ENCODE data around the gene CAST.

The CAST gene

DNA sequence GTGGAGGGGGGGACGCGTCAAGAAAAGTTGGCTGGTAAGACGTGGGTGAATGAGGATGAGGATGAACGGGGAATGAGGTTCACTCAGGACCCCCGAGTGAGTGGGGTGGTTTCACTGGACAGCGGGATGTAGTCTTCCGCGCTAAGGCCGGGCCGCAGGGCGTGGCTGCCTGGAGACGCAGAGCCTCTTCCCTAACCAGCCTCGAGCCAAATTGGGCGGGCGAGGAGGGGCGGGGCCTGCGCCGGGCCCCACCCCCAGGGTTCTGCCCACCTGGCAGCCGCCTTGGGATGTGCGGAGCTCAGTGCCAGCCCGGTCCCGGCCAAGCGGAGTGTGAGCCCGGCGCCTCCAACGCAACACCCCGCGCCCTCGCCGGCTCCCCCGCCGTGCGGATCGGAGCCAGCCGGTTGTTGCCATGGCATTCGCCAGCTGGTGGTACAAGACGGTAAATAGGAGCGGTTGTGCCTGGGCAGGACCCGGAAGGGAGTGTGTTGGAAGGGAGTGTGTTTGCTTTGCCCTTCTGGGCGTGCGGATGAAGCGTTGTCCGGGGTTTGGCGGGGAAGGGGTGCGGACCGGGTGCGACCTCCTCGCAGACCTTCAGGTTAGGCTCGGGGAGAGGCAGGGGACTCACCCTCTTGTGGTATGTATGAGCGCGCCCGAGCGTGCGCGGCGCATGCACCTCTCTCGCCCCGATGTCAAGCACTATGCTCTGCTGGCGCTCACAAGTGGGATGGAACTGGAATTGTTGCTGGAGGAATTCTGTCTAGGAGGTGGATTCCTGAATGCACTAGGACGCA, 746 bp downstream of the CAST start (continued):
- TF ChIP-seq ZFP41 (tag by site-specific recombination; IDR thresholded peaks at IDR 0.05; ENCODE audit: borderline replicate concordance) (no peak), ZNF670 (tag by site-specific recombination; IDR thresholded peaks at IDR 0.05; ENCODE audit: low read depth) (no peak), ZNF140 (tag by site-specific recombination; IDR thresholded peaks at IDR 0.05) (no peak), ZNF416 (tag by site-specific recombination; IDR thresholded peaks at IDR 0.05) (no peak), HOXA7 (CRISPR knock-in tag; IDR thresholded peaks at IDR 0.05; ENCODE audit: borderline replicate concordance) (no peak), ZNF843 (tag by site-specific recombination; IDR thresholded peaks at IDR 0.05) (peak; percentile 28; the same call in 1 of the 2 replicates), ZNF501 (tag by site-specific recombination; IDR thresholded peaks at IDR 0.05) (peak; percentile 89), ZNF473 (tag by site-specific recombination; IDR thresholded peaks at IDR 0.05) (no peak), ZNF404 (tag by site-specific recombination; IDR thresholded peaks at IDR 0.05) (no peak), ZFP37 (tag by site-specific recombination; IDR thresholded peaks at IDR 0.05) (peak; percentile 6), ZNF707 (tag by site-specific recombination; IDR thresholded peaks at IDR 0.05) (no peak), ZNF211 (tag by site-specific recombination; IDR thresholded peaks at IDR 0.05; ENCODE audit: low read depth) (no peak), ZNF302 (tag by site-specific recombination; IDR thresholded peaks at IDR 0.05; ENCODE audit: low read depth) (no peak), ZNF169 (tag by site-specific recombination; IDR thresholded peaks at IDR 0.05) (no peak), ZNF600 (tag by site-specific recombination; IDR thresholded peaks at IDR 0.05) (peak; percentile 99), ZFP69B (tag by site-specific recombination; IDR thresholded peaks at IDR 0.05) (no peak; the same call in 1 of the 2 replicates), ZNF521 (tag by site-specific recombination; IDR thresholded peaks at IDR 0.05) (no peak), ZSCAN30 (tag by site-specific recombination; IDR thresholded peaks at IDR 0.05) (no peak), ZNF785 (tag by site-specific recombination; IDR thresholded peaks at IDR 0.05) (no peak), ZNF350 (tag by site-specific recombination; IDR thresholded peaks at IDR 0.05) (no peak), ZNF76 (tag by site-specific recombination; IDR thresholded peaks at IDR 0.05; ENCODE audit: borderline replicate concordance, low read depth) (peak; percentile 27; the same call in 1 of the 2 replicates), ZNF621 (tag by site-specific recombination; IDR thresholded peaks at IDR 0.05) (no peak)
- TF ChIP-seq, protein P1, sequence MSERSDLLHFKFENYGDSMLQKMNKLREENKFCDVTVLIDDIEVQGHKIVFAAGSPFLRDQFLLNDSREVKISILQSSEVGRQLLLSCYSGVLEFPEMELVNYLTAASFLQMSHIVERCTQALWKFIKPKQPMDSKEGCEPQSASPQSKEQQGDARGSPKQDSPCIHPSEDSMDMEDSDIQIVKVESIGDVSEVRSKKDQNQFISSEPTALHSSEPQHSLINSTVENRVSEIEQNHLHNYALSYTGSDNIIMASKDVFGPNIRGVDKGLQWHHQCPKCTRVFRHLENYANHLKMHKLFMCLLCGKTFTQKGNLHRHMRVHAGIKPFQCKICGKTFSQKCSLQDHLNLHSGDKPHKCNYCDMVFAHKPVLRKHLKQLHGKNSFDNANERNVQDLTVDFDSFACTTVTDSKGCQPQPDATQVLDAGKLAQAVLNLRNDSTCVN (tag by site-specific recombination; optimal IDR thresholded peaks at IDR 0.05) = peak; percentile 87
- TF ChIP-seq, protein P2, sequence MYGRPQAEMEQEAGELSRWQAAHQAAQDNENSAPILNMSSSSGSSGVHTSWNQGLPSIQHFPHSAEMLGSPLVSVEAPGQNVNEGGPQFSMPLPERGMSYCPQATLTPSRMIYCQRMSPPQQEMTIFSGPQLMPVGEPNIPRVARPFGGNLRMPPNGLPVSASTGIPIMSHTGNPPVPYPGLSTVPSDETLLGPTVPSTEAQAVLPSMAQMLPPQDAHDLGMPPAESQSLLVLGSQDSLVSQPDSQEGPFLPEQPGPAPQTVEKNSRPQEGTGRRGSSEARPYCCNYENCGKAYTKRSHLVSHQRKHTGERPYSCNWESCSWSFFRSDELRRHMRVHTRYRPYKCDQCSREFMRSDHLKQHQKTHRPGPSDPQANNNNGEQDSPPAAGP (tag by site-specific recombination; IDR thresholded peaks at IDR 0.05) = peak; percentile 86
- TF ChIP-seq, protein P3, sequence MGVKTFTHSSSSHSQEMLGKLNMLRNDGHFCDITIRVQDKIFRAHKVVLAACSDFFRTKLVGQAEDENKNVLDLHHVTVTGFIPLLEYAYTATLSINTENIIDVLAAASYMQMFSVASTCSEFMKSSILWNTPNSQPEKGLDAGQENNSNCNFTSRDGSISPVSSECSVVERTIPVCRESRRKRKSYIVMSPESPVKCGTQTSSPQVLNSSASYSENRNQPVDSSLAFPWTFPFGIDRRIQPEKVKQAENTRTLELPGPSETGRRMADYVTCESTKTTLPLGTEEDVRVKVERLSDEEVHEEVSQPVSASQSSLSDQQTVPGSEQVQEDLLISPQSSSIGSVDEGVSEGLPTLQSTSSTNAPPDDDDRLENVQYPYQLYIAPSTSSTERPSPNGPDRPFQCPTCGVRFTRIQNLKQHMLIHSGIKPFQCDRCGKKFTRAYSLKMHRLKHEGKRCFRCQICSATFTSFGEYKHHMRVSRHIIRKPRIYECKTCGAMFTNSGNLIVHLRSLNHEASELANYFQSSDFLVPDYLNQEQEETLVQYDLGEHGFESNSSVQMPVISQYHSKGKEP (tag by site-specific recombination; IDR thresholded peaks at IDR 0.05) = no peak
- TF ChIP-seq, protein P4, sequence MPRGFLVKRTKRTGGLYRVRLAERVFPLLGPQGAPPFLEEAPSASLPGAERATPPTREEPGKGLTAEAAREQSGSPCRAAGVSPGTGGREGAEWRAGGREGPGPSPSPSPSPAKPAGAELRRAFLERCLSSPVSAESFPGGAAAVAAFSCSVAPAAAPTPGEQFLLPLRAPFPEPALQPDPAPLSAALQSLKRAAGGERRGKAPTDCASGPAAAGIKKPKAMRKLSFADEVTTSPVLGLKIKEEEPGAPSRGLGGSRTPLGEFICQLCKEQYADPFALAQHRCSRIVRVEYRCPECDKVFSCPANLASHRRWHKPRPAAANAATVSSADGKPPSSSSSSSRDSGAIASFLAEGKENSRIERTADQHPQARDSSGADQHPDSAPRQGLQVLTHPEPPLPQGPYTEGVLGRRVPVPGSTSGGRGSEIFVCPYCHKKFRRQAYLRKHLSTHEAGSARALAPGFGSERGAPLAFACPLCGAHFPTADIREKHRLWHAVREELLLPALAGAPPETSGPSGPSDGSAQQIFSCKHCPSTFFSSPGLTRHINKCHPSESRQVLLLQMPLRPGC (tag by site-specific recombination; IDR thresholded peaks at IDR 0.05) = 0 out of 2 replicates have a peak, but pooled peaks have one; percentile 15
- TF ChIP-seq, protein P5, sequence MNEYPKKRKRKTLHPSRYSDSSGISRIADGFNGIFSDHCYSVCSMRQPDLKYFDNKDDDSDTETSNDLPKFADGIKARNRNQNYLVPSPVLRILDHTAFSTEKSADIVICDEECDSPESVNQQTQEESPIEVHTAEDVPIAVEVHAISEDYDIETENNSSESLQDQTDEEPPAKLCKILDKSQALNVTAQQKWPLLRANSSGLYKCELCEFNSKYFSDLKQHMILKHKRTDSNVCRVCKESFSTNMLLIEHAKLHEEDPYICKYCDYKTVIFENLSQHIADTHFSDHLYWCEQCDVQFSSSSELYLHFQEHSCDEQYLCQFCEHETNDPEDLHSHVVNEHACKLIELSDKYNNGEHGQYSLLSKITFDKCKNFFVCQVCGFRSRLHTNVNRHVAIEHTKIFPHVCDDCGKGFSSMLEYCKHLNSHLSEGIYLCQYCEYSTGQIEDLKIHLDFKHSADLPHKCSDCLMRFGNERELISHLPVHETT (tag by site-specific recombination; IDR thresholded peaks at IDR 0.05) = no peak
- TF ChIP-seq, protein P6, sequence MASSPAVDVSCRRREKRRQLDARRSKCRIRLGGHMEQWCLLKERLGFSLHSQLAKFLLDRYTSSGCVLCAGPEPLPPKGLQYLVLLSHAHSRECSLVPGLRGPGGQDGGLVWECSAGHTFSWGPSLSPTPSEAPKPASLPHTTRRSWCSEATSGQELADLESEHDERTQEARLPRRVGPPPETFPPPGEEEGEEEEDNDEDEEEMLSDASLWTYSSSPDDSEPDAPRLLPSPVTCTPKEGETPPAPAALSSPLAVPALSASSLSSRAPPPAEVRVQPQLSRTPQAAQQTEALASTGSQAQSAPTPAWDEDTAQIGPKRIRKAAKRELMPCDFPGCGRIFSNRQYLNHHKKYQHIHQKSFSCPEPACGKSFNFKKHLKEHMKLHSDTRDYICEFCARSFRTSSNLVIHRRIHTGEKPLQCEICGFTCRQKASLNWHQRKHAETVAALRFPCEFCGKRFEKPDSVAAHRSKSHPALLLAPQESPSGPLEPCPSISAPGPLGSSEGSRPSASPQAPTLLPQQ (tag by site-specific recombination; IDR thresholded peaks at IDR 0.05) = peak; percentile 62
- TF ChIP-seq, protein P7, sequence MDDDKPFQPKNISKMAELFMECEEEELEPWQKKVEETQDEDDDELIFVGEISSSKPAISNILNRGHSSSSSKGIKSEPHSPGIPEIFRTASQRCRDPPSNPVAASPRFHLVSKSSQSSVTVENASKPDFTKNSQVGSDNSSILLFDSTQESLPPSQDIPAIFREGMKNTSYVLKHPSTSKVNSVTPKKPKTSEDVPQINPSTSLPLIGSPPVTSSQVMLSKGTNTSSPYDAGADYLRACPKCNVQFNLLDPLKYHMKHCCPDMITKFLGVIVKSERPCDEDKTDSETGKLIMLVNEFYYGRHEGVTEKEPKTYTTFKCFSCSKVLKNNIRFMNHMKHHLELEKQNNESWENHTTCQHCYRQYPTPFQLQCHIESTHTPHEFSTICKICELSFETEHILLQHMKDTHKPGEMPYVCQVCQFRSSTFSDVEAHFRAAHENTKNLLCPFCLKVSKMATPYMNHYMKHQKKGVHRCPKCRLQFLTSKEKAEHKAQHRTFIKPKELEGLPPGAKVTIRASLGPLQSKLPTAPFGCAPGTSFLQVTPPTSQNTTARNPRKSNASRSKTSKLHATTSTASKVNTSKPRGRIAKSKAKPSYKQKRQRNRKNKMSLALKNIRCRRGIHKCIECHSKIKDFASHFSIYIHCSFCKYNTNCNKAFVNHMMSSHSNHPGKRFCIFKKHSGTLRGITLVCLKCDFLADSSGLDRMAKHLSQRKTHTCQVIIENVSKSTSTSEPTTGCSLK (tag by site-specific recombination; IDR thresholded peaks at IDR 0.05) = no peak

Data from HEK293 (cell line).